OCI-LY3 (cell line): ENCODE measurements around the gene HEXD.

Source experiments
- H2AFZ ChIP-seq: fragments of 200-600, 300-600 bp; shearing (Covaris generic); 2 replicates; pipeline ENCODE4 v1.6.0; 2014; ENCODE audit warnings: antibody characterized with exemption, low read depth, low read length
- H3K27ac ChIP-seq: fragments of 200-600, 300-600 bp; sonication (generic); 2 replicates; pipeline ENCODE4 v1.5.1; 2014; ENCODE audit warnings: mild to moderate bottlenecking, low read length, moderate library complexity, mixed read lengths
- H3K27me3 ChIP-seq: fragments of 200-600, 300-600 bp; sonication (generic); 2 replicates; pipeline ENCODE4 v1.6.1; 2014; ENCODE audit warnings: low read depth, low read length, mixed read lengths
- H3K36me3 ChIP-seq: fragments of 200-600, 300-600 bp; sonication (generic); replicated peaks from 2 replicates; pipeline ENCODE3; 2014; ENCODE audit warnings: low read depth, low read length, mixed read lengths
- H3K4me1 ChIP-seq: fragments of 300-600, 200-600 bp; sonication (generic); 2 replicates; pipeline ENCODE4 v1.6.1; 2014; ENCODE audit warnings: low read length, mixed read lengths
- H3K4me2 ChIP-seq: fragments of 200-600, 300-600 bp; sonication (generic); 2 replicates; pipeline ENCODE4 v1.6.1; 2014; ENCODE audit warnings: low read length, mixed read lengths
- H3K4me3 ChIP-seq: fragments of 300-600, 200-600 bp; sonication (generic); 2 replicates; pipeline ENCODE4 v1.5.1; 2014; ENCODE audit warnings: antibody characterized with exemption, mild to moderate bottlenecking, low read length, moderate library complexity
- H3K79me2 ChIP-seq: fragments of 300-600, 200-600 bp; shearing (Covaris generic); 2 replicates; pipeline ENCODE4 v1.6.1; 2014; ENCODE audit warnings: mild to moderate bottlenecking, low read length, mixed read lengths
- H3K9ac ChIP-seq: fragments of 300-600, 200-600 bp; shearing (Covaris generic); 2 replicates; pipeline ENCODE4 v1.6.0; 2014; ENCODE audit warnings: mild to moderate bottlenecking, low read length, moderate library complexity
- H3K9me3 ChIP-seq: fragments of 200-600, 300-600 bp; shearing (Covaris generic); 2 replicates; pipeline ENCODE4 v1.6.1; 2014; ENCODE audit warnings: low read length, mixed read lengths; ENCODE audit not compliant: insufficient read depth
- H4K20me1 ChIP-seq: fragments of 200-600, 300-600 bp; sonication (generic); 2 replicates; pipeline ENCODE4 v1.6.1; 2016; ENCODE audit warnings: low read length, mixed read lengths; ENCODE audit not compliant: insufficient read depth
- EZH2phosphoT487 ChIP-seq: fragments of 200-600 bp; shearing (Covaris generic); IDR thresholded peaks from 2 replicates; pipeline ENCODE4 v1.6.1; 2018; ENCODE audit warnings: antibody characterized with exemption, mixed run types, low read depth
- TF ChIP-seq, protein P1 (sequence below): fragments of 200-600, 300-600 bp; sonication (generic); IDR thresholded peaks from 2 replicates; pipeline ENCODE4 v1.5.1; 2014; ENCODE audit warnings: antibody characterized with exemption, low read length, low read depth

The HEXD gene

DNA sequence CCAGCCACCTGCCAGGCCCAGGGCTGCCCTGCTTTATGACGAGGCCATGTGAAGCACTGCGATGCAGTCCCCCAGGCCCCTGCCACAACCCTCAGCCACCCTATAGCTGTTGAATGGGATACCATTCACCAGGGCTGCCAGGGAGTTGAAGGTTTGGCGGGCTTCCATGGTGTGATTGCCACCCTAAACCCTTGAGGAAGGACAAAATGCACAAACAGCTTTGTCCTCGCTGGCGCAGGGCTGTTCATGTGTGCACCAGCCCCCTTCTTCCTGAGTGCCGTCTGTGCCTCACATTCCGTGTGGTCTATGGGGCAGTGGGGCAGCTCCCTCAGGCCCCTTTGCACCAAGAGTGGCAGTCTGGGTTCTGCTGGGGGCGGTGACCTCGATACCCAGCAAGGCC is 65.7 kb downstream of the HEXD start:
- Histone ChIP-seq H3K36me3 (peaks cover 43% of the 10 kb centered on the region), H3K9ac (no peak overlapping the region), H3K4me2 (no peak overlapping the region), H3K79me2 (no peaks in the 10 kb centered on the region), H2AFZ (no peak overlapping the region), H3K4me3 (no peak overlapping the region), H3K4me1 (no peaks in the 10 kb centered on the region), H4K20me1 (no peaks in the 10 kb centered on the region), H3K27me3 (no peaks in the 10 kb centered on the region), H3K27ac (no peak overlapping the region), H3K9me3 (no peaks in the 10 kb centered on the region)
- TF ChIP-seq, protein P1, sequence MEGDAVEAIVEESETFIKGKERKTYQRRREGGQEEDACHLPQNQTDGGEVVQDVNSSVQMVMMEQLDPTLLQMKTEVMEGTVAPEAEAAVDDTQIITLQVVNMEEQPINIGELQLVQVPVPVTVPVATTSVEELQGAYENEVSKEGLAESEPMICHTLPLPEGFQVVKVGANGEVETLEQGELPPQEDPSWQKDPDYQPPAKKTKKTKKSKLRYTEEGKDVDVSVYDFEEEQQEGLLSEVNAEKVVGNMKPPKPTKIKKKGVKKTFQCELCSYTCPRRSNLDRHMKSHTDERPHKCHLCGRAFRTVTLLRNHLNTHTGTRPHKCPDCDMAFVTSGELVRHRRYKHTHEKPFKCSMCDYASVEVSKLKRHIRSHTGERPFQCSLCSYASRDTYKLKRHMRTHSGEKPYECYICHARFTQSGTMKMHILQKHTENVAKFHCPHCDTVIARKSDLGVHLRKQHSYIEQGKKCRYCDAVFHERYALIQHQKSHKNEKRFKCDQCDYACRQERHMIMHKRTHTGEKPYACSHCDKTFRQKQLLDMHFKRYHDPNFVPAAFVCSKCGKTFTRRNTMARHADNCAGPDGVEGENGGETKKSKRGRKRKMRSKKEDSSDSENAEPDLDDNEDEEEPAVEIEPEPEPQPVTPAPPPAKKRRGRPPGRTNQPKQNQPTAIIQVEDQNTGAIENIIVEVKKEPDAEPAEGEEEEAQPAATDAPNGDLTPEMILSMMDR = no peak
- TF ChIP-seq EZH2phosphoT487 = no peak

DNA sequence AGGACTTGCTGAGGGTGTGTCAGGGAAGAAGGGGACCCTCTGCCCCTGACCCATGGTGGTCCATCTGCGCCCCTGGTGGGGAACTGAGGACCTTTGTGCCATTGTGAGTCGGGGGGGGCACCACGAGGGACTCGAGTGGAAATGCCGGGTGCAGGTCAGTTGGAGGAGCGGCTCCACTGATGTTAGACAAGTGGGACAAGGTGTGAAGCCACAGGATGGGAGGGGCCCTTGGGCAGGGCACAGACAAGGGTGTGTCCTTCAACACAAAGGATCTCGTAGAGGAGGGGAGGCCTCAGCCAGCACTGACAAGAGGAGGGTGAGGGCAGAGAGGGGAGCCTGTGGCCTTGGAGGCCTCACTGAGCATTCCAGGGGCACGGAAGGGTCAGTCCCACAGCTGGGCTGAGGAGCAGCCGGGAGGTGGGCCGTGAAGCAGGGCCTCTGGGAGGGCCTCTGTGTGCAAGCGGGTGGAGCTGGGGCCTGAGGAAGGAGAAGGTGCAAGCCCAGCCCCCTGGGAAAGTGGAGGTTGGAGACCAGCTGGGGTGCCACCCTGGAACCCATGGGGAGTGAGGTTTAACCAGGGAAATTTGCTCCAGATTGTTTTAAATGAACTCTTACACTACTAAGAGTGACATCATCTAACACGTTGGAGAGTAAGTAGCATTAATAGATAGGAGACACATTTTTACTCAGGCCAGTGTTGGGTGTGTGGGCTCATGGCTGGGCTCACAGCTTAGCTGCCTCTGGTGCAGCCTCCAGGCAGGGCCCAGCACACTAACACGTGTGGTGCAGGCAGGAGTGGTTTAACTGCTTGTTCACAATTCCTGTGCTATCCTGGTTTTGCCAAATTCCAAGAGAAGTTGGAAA is 68.3 kb downstream of the HEXD start:
- Histone ChIP-seq H3K27ac (no peak overlapping the region), H3K27me3 (no peaks in the 10 kb centered on the region), H3K79me2 (no peaks in the 10 kb centered on the region), H3K4me1 (no peaks in the 10 kb centered on the region), H3K4me2 (no peak overlapping the region), H3K9me3 (no peaks in the 10 kb centered on the region), H3K4me3 (no peak overlapping the region), H3K36me3 (peaks cover 32% of the 10 kb centered on the region), H3K9ac (no peak overlapping the region), H2AFZ (no peak overlapping the region), H4K20me1 (no peaks in the 10 kb centered on the region)
- TF ChIP-seq, protein P1 = no peak
- TF ChIP-seq EZH2phosphoT487 = no peak

DNA sequence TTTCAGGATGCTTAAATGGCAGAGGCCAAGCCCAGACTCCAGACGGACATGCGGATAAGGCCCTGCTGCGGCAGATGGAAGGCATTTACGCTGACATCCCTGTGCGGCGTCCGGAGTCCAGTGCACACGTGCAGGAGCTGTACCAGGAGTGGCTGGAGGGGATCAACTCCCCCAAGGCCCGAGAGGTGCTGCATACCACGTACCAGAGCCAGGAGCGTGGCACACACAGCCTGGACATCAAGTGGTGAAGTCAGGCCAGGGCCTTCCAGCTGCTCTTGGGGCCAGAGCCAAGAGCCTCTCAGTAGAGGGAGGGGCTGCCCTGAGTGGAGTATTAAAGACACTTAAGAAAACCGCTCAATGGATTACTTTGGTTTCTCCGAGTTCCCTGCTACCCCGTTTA is 69.8 kb downstream of the HEXD start:
- TF ChIP-seq EZH2phosphoT487 = no peak
- TF ChIP-seq, protein P1 = no peak
- H3K27ac ChIP-seq = no peak overlapping the region
- no peak overlapping the region for H2AFZ ChIP-seq
- no peak overlapping the region for H3K4me3 ChIP-seq
- H3K79me2 ChIP-seq = no peaks in the 10 kb centered on the region
- H3K9me3 ChIP-seq = no peaks in the 10 kb centered on the region
- no peak overlapping the region for H3K4me2 ChIP-seq
- H4K20me1 ChIP-seq = no peaks in the 10 kb centered on the region
- no peaks in the 10 kb centered on the region for H3K4me1 ChIP-seq
- peaks cover 23% of the 10 kb centered on the region for H3K36me3 ChIP-seq
- no peak overlapping the region for H3K9ac ChIP-seq
- H3K27me3 ChIP-seq = no peaks in the 10 kb centered on the region

DNA sequence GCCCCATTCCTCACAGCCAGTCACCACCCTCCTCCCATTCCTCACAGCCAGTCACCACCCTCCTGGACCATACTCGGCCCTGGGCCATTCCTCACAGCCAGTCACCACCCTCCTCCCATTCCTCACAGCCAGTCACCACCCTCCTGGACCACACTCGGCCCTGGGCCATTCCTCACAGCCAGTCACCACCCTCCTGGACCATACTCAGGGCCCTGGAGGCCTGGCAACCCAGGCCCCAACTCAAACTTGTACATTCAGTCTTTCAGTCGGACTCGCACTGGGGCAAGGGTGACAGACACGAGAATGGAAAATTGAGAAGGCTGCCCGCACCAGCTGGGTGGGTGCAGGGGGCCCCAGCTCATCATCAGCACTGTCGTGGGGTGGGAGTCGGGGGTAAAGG is 71.0 kb downstream of the HEXD start:
- no peaks in the 10 kb centered on the region for H3K9me3 ChIP-seq
- H2AFZ ChIP-seq = no peak overlapping the region
- H3K79me2 ChIP-seq = no peaks in the 10 kb centered on the region
- TF ChIP-seq, protein P1 = no peak
- no peak for TF ChIP-seq EZH2phosphoT487
- no peak overlapping the region for H3K4me3 ChIP-seq
- H3K4me2 ChIP-seq = no peak overlapping the region
- H3K4me1 ChIP-seq = peaks cover 4% of the 10 kb centered on the region
- H3K9ac ChIP-seq = no peak overlapping the region
- H3K36me3 ChIP-seq = peaks cover 20% of the 10 kb centered on the region
- no peak overlapping the region for H3K27ac ChIP-seq
- no peaks in the 10 kb centered on the region for H3K27me3 ChIP-seq
- H4K20me1 ChIP-seq = no peaks in the 10 kb centered on the region
